Right hindlimb (tissue), 1 donor: ENCODE measurements around the gene USP35.
A peak's percentile ranks its signal among the peaks of the same experiment; 100 is the strongest.

Experiments used
- DNase-seq: peaks from one replicate; pipeline ENCODE4 v3.0.0-alpha.2; 2018

USP35 gene, protein sequence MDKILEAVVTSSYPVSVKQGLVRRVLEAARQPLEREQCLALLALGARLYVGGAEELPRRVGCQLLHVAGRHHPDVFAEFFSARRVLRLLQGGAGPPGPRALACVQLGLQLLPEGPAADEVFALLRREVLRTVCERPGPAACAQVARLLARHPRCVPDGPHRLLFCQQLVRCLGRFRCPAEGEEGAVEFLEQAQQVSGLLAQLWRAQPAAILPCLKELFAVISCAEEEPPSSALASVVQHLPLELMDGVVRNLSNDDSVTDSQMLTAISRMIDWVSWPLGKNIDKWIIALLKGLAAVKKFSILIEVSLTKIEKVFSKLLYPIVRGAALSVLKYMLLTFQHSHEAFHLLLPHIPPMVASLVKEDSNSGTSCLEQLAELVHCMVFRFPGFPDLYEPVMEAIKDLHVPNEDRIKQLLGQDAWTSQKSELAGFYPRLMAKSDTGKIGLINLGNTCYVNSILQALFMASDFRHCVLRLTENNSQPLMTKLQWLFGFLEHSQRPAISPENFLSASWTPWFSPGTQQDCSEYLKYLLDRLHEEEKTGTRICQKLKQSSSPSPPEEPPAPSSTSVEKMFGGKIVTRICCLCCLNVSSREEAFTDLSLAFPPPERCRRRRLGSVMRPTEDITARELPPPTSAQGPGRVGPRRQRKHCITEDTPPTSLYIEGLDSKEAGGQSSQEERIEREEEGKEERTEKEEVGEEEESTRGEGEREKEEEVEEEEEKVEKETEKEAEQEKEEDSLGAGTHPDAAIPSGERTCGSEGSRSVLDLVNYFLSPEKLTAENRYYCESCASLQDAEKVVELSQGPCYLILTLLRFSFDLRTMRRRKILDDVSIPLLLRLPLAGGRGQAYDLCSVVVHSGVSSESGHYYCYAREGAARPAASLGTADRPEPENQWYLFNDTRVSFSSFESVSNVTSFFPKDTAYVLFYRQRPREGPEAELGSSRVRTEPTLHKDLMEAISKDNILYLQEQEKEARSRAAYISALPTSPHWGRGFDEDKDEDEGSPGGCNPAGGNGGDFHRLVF

DNA sequence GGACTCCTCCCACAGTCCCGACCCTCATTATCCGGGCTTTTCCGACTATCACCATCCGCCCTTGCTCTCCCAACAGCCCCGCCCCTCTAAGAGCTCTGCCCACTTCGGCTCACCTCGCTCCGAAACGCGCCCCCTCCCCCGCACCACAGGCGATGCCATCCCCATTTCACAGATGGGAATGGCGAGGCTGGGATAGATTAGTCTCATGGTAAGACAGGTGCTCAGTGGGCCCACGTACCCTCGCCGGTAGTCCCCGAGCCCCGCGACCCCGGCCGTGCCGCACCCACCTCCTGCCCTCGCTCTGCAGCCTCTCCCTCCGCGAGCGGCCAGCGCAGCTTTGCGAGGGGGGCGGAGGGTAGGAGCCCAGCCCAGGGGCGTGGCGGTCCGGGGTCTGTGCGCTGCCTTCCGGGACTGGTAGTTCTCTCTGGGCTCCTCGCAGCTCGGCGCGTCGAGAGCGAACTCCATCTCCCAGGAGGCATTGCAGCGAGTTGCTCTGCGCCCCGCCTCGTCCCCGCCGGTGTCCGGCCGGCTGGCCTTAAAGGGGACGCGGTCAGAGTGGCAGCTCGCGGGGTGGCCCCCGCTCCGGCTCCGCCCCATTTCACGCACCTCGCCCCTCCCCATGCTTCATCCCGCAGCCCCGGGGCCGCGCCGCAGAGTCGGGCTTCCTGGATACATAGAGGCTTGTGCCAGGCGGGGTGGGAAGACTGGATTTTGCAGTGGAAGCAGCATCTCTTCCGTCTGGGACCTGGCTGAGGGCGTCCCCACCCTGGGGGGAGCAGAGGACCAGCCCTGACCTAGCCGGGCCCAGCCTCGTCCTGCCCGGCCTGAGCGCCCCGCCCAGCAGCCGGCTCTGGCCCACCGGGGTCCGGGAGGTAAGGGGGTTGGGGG, at the start of gene USP35, which contains the start of gene KCTD21:
USP35 (plus strand) TSS at position 634 of the 888 bp plus-strand sequence. CDS start 7,327 bp downstream, outside the sequence.
KCTD21 (minus strand) TSS at position 341 of the 888 bp plus-strand sequence. CDS start 14,072 bp downstream, outside the sequence.
- peak; percentile 98 for DNase-seq

DNA sequence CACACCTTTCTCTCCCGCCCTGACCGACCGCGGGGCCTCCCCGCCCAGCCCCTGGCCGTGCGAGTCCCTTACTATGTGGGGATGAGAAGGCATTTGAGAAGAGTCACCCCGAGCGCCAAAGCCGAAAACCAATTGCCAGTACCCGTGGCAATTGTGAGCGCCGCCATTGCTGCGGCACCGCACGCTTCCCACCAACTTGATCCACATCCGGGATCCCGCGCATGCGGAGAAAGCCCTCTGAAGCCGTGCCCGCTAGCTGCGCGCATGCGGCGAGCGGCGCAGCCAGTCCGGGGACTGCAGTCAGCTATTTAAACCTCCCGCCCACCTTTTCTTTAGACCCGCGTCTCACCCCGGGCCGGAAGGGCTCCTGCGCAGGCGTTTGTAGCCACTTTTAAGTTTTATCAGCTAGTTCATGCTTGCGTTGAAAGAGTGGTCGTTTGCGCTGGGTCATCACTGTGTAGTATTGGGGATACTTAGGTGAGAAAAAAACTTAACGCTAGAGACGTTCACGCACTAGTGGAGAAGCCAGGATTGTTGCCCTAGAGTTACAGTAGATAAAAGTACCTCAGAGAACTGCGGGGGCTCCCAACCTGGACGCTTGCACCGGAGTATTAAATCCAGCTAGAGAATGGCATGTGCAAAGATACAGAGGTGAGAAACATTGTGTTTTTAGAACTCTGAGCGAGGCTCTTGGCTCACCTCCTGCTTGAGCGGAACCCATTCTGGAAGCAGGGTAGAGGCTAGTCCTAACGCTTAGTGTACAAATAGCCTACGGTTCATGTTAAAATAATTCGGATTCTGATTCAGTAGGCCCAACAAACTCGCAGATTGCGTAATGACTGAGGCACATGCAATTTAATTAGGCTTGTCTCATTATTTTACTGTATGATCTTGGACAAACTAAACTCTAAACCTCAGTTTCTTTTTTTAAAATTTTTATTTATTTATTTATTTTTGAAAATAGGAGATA, 49.0 kb upstream of the USP35 start, which contains the start of gene ALG8:
ALG8 (minus strand) TSS at position 205 of the 970 bp plus-strand sequence; CDS start at position 167, 38 bp downstream.
- peak; percentile 97 for DNase-seq

DNA sequence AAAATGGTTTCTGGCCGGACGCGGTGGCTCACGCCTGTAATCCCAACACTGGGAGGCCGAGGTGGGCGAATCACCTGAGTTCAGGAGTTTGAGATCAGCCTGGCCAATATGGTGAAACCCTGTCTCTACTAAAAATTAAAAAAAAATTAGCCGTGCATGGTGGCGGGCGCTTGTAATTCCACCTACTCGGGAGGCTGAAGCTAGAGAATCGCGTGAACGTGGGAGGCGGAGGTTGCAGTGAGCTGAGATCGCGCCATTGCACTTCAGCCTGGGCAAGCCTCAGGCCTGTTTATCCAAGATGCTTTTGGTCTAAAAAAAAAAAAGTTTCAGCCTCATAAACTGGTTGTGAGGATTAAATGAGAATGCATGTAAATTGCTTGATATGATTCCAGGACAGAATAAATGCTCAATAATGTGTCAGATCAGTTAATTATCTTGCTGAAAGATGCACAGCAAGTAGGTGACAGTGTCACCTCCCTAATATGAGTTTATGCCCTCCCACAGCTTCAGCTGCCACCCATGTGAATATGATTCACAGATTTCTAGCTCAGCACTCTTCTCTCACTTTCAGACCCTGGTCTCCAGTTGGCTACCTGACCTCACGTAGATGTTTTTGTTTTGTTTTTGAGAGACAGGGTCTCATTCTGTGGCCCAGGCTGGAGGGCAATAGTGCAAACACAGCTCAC, 48.2 kb upstream of the USP35 start:
- no peak for DNase-seq

DNA sequence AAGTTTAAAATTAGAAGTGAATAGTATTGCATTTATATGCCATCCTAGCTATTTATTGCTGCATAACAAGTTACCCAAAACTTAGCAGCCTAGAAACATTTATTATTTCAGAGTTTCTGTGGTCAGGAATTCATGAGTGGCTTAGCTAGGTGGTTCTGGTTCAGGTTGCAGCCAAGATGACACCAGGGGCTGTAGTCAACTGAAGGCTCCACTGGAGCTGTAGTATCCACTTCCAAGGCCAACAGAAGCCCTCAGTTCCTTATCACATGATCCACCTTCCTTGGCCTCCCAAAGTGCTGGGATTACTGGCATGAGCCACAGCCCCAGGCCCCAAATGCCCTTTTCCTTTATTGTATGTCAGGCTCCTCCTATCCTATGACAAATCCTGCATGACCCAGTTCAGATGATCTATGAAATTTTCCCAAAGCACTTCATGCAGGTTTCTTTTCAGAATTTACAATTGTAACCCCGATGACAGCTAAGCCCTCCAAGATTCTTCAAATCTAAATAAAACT, 43.2 kb upstream of the USP35 start:
- no peak for DNase-seq

DNA sequence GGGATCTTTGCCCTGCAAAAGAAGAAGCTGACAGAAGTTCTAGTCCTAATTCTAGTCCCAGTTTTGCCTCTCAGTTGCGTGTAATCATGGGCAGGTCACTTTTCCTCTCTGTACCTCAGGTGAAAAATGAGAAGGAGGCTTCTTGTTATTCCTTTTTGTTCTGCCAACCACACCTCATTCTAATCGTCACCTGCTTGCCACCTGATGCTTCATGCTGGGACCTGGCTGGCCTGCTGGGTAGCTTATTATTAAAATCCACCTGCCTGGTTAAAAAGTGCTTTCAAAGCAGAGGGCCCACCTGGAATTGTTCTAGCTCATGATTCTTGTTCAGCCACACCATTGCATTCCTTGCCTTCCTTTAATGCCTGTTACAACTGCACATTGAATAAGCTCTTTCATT, 40.9 kb upstream of the USP35 start:
- no peak for DNase-seq

DNA sequence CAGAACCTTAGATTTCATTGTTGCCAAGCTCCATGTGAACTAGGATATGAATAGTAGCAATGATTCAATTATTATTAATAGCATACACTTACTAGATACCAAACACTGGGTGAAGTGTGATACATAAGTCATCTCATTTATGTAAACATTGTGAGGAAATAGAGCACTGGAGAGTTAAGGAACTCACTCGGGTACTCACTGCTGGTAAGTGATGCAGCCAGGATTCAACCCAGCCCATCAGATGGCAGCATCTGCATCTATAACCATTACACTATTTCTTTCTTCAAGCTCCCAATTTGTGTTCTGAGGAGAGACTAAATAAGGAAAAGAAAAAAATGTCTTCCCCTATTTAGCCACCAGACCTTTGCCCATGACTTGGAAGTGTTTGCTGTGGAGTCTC, 39.1 kb upstream of the USP35 start:
- DNase-seq = no peak

DNA sequence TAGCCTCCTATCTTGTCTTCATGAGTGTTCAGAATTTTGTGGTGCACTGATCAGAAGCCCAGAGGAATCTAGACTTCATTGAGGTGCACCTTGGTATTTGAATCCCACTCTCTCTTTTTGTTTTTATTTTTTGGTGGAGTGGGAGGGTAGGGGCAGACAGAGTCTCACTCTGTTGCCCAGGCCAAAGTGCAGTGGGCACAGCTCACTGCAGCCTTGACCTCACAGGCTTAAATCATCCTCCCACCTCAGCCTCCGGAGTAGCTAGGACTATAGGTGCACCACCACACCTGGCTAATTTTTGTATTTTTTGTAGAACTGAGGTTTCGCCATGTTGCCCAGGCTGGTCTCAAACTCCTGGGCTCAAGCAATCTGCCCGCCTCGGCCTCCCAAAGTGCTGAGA, 38.4 kb upstream of the USP35 start:
- DNase-seq = no peak

DNA sequence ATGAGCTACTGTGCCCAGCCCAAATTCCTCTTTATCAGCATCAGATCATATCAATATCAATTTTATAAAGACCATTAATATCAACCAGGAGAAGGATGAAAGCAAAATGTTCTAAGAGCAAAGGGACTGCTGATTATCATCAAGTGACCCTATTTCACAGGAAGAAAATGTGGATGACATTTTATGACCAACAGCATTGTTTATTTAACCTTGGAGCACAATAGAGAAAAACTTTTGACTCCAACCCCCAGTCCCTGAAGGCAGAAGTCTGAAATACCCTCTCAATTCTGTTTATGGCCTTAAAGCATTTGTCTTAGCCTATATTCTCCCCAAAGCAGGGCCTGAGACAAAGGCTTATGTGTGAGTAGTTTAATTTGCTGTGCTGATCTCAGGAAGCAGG, 38.0 kb upstream of the USP35 start:
- no peak for DNase-seq

DNA sequence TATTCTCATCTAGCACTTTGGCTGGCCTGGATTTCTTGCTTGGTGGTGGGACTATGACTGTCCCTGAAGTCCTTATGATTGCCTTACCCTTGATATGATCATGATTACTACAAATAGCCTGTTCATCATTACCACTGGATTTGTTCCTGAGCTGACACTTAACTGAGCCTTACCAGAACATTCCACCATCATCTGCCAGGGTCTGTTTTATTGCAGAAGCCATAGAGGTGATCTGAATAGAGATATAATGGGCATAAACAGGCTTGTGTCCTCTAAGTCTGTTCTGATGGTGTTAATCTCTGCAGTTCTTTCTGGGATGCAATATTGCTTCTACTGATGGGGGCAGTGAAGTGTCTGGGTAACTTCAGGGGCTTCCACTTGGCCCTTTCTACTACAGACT, 36.9 kb upstream of the USP35 start:
- DNase-seq = no peak

DNA sequence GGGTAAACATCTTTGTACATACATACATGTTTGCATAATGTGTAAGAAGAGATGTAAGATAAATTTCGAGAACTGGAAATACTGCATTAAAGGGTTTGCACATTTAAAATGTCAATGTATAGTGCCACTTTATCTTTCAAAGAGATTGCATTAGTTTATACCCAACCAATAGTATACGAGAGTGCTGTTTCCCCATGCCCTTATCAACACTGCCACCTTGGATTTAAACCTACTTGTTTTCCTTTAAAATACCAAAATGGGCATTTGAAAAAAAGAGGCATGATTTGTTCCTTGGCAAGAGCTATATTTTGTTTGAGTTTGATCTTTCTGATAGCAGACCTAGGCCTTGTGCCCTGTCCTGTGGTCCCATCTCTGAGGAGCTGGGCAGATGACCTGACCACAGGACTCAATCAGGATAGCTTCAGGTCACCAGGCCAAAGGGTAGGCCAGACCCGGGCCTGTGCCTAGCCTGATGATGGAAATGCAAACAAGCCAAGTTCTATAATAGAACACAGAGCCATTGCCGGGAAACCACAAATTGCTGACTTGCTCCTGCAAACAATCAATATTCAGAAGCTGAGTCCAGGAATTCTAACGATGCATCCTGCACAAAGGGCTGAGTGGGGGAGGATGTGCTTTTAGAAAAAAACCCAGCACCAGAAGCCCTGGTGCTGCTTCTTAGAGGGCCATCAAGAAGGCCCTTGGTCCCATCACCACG, 32.4 kb upstream of the USP35 start:
- DNase-seq = no peak

DNA sequence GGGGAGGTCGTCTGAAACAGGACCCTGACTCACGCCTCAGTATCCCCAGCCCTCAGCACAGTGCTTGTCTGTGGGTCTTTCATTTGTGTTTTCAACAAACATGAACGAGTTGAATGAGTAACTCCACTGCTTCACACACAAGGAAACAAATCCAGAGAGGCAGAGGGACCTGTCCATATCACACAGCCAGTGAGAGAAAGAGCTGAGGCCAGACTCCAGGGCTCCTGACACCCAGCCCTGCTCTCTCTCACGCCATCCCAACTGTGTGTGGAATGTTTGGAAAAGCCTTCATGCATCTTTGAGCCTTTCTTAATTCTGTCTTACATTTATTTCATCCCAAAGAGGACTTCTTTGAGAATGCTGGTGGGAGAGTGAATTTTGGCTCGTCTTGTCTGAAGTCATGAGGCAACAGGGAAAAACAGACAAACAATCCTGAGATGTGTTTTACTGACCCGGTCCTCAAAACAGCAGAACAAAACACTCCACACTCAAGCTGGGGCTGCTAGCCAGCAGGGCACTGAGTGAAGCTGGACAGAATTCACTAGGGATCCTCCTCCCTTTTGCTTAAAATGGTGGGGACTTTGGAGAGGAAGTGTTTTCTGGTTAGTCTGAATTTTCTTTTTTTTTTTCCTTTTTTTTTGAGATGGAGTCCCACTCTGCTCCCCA, 29.6 kb upstream of the USP35 start:
- DNase-seq = no peak

DNA sequence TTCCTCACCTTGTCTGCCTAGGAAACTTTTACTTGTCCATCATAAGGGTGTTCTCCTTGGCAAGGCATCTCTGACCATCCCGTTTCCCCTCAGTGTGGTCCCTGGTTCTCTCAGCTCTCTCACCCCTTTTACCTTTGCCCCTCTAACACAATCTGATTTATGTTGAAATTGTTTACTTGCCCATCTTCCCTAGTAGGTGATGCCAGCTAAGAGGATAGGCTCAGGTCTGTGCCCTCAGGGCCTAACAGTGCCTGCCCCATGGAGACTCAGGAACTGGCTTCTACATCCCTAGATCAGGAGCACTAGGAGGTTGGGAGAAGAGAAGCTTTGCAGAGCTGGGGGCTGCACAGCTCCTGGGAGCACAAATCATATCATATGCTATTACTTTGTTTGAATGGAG, 28.2 kb upstream of the USP35 start:
- DNase-seq = no peak

DNA sequence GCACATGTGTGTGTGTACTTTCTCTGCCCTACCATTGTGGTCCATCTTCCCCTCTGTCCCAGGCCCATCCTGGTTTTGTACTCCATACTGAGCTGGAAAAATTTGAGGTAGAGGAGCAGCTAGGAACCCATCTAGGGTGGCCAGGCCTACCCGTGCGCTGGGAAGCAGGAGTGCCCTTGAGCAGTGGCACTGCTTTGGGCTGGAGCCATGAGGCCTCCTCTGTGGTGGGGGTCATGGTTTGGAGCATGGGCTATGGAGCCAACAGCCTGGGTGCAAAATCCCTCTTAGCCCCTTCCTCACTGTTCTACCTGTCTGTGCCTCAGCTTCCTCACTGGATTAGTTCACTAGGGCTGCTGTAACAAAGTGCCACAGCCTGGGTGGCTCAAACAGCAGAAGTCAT, 27.4 kb upstream of the USP35 start:
- no peak for DNase-seq

DNA sequence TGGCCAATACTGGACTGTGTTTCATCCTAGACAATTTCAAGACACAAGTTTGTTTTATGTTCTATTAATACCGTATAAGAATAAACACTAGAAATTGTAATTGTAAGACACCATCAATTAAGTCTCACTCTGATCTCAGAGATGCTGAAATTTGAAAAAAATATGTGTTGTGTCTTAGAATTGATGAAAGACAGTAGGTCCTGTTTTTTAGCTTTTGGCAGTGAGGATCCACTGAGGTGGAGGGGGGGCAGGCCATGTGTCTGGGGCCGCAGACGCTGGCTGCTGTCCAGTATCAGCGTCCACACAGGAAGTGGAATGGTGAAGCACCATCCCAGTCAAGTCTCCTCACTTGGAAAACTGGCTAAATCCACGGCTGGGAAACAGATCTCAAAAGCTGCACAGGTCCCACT, 26.8 kb upstream of the USP35 start:
- peak; percentile 64 for DNase-seq

DNA sequence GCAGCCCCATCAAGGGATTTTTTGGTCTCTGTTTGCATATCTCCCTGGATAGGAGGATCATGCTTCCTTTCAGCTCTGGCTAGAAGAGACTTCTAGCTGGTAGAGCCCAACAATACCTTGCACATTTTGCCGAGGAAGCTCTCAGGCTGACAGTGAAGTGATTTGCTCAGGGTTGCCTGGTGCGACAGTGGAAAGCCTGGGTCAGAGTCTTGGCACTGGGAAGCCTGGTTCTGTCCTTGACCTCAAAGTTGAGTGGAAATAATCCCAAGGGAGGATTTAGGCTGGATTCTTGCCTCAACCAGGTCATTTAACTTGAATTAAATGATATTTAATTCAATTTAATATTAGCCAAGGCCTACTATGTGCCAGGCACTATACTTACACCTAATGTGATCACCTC, 24.9 kb upstream of the USP35 start:
- DNase-seq = no peak

DNA sequence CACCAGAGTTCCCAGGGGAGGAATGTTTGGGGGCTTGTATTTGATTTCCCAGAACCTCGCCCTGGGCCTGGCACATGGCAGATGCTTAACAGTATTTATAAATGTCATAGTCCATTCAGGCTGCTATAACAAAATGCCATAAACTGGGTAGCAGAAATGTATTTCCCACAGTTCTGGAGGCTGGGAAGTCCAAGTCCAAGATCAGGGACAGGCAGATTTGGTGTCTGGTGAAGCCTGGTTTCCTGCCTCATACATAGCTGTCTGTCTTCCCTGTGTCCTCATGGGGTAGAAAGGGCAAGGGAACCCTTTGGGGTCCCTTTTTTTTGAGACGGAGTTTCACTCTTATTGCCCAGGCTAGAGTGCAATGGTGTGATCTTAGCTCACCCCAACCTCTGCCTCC, 24.2 kb upstream of the USP35 start:
- no peak for DNase-seq

DNA sequence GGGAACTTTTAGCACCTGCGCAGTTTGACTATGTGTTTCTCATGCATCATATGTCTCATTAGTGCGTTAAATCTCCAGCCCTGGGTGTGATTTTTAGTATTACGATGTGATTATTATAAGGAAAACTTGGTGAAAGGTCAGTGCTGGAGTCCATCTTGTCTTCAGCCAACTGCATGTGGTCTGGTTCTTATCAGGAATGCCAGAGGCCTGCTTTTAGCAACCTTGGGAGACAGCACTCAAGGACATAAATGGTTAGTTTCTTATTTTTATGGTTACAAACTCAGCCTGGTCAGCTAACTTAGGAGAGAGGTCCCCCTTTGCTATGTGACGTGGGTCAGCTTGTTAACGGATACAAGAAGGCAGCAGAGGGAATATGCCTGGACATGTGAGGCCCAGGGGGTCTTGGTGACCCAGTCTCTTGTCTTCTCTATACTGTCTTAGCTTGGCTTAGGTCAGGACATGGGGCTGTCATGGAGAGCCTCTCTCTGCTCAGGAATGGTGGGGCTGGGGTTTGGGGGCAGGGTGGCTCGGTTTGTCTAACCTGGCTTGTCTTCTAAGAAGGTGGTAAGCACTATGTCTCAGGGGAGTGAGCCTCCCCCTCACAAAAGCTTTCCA, 21.8 kb upstream of the USP35 start:
- DNase-seq = no peak
